ENCODE measurements around the gene DVL2. TPM values are rescaled to one million over a fixed set of nuclear protein-coding genes. Genes with fewer than 3 reads are reported as not detected.

The DVL2 gene
- total and polyA plus RNA-seq, 2 of the 13 experiments (the other 11 are each of a cell fraction or from before 2014, with no cell fraction given), result 5.7 to 38.2 TPM

DNA sequence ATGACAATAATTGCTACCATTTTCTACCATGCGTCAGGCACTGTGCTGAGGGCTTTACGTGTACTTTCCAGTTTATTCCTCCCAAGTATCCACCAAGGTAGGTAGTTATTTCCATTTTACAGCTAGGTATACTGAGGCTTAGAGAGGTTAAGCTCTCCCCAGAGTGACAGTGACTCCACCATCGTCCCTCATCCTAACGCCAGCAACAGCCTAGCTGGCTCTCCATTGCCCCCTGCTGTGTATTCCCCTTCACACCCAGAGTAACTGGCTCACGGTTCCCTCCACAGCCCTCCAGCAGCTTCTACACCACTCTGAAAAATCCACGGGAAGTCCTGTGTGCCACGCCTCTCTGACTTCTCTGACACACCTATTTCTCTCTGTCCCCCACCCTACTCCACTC lies 48.1 kb downstream of the DVL2 start (continued):
- TF ChIP-seq SOX6 (IDR thresholded peaks at IDR 0.05), result no peak
- TF ChIP-seq SOX6 (CRISPR knock-in tag; IDR thresholded peaks at IDR 0.05), result 0 out of 2 replicates have a peak, but pooled peaks have one; percentile 18
- TF ChIP-seq KDM1A (CRISPR knock-in tag; IDR thresholded peaks at IDR 0.05), result peak; percentile 89
- no peak for TF ChIP-seq KLF9 (CRISPR knock-in tag; IDR thresholded peaks at IDR 0.05; ENCODE audit: low read depth)
- TF ChIP-seq, protein P1, sequence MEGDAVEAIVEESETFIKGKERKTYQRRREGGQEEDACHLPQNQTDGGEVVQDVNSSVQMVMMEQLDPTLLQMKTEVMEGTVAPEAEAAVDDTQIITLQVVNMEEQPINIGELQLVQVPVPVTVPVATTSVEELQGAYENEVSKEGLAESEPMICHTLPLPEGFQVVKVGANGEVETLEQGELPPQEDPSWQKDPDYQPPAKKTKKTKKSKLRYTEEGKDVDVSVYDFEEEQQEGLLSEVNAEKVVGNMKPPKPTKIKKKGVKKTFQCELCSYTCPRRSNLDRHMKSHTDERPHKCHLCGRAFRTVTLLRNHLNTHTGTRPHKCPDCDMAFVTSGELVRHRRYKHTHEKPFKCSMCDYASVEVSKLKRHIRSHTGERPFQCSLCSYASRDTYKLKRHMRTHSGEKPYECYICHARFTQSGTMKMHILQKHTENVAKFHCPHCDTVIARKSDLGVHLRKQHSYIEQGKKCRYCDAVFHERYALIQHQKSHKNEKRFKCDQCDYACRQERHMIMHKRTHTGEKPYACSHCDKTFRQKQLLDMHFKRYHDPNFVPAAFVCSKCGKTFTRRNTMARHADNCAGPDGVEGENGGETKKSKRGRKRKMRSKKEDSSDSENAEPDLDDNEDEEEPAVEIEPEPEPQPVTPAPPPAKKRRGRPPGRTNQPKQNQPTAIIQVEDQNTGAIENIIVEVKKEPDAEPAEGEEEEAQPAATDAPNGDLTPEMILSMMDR (CRISPR knock-in tag; IDR thresholded peaks at IDR 0.05), result peak; percentile 78
- TF ChIP-seq, protein P2, sequence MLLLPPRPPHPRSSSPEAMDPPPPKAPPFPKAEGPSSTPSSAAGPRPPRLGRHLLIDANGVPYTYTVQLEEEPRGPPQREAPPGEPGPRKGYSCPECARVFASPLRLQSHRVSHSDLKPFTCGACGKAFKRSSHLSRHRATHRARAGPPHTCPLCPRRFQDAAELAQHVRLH (CRISPR knock-in tag; IDR thresholded peaks at IDR 0.05; ENCODE audit: borderline replicate concordance, low read depth), result 0 out of 2 replicates have a peak, but pooled peaks have one; percentile 35
- TF ChIP-seq ZNF382 (CRISPR knock-in tag; IDR thresholded peaks at IDR 0.05; ENCODE audit: borderline replicate concordance), result no peak
- TF ChIP-seq, protein P3, sequence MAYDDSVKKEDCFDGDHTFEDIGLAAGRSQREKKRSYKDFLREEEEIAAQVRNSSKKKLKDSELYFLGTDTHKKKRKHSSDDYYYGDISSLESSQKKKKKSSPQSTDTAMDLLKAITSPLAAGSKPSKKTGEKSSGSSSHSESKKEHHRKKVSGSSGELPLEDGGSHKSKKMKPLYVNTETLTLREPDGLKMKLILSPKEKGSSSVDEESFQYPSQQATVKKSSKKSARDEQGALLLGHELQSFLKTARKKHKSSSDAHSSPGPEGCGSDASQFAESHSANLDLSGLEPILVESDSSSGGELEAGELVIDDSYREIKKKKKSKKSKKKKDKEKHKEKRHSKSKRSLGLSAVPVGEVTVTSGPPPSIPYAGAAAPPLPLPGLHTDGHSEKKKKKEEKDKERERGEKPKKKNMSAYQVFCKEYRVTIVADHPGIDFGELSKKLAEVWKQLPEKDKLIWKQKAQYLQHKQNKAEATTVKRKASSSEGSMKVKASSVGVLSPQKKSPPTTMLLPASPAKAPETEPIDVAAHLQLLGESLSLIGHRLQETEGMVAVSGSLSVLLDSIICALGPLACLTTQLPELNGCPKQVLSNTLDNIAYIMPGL (CRISPR knock-in tag; IDR thresholded peaks at IDR 0.05; ENCODE audit: borderline replicate concordance in 1 of 2, low read depth in 1 of 2), result peak; percentile 33 to 37; a peak in 2 of 4 replicates
- 0 out of 2 replicates have a peak, but pooled peaks have one; percentile 42 for TF ChIP-seq ZNF543 (CRISPR knock-in tag; IDR thresholded peaks at IDR 0.05)
- TF ChIP-seq RCOR2 (CRISPR knock-in tag; IDR thresholded peaks at IDR 0.05), result peak; percentile 80
- TF ChIP-seq ZNF263 (CRISPR knock-in tag; IDR thresholded peaks at IDR 0.05), result peak; percentile 79
- peak; percentile 73; the same call in 1 of the 2 replicates for TF ChIP-seq RAD21 (CRISPR knock-in tag; IDR thresholded peaks at IDR 0.05)
- TF ChIP-seq XRCC5 (optimal IDR thresholded peaks at IDR 0.05; ENCODE audit: low read length), result peak; percentile 49
- TF ChIP-seq SAP130 (CRISPR knock-in tag; IDR thresholded peaks at IDR 0.05; ENCODE audit: low read depth), result 0 out of 2 replicates have a peak, but pooled peaks have one; percentile 18
- TF ChIP-seq ZNF776 (CRISPR knock-in tag; IDR thresholded peaks at IDR 0.05), result no peak
- no peak for TF ChIP-seq PLRG1 (conservative IDR thresholded peaks at IDR 0.05)
- TF ChIP-seq KLF13 (CRISPR knock-in tag; IDR thresholded peaks at IDR 0.05), result no peak
- TF ChIP-seq, protein P4, sequence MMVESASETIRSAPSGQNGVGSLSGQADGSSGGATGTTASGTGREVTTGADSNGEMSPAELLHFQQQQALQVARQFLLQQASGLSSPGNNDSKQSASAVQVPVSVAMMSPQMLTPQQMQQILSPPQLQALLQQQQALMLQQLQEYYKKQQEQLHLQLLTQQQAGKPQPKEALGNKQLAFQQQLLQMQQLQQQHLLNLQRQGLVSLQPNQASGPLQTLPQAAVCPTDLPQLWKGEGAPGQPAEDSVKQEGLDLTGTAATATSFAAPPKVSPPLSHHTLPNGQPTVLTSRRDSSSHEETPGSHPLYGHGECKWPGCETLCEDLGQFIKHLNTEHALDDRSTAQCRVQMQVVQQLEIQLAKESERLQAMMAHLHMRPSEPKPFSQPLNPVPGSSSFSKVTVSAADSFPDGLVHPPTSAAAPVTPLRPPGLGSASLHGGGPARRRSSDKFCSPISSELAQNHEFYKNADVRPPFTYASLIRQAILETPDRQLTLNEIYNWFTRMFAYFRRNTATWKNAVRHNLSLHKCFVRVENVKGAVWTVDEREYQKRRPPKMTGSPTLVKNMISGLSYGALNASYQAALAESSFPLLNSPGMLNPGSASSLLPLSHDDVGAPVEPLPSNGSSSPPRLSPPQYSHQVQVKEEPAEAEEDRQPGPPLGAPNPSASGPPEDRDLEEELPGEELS (CRISPR knock-in tag; IDR thresholded peaks at IDR 0.05), result peak; percentile 35; the same call in 1 of the 2 replicates

Measured in HepG2 (cell line).